GM18498 (cell line): ENCODE data around the gene HOXB5.

ENCODE experiments used
- ATAC-seq: cut with Tn5 transposase; IDR thresholded peaks from one replicate; pipeline ENCODE4 v1.9.1; 2021; ENCODE audit warnings: mild to moderate bottlenecking, moderate library complexity; ENCODE audit not compliant: unreplicated experiment

Gene HOXB5

DNA sequence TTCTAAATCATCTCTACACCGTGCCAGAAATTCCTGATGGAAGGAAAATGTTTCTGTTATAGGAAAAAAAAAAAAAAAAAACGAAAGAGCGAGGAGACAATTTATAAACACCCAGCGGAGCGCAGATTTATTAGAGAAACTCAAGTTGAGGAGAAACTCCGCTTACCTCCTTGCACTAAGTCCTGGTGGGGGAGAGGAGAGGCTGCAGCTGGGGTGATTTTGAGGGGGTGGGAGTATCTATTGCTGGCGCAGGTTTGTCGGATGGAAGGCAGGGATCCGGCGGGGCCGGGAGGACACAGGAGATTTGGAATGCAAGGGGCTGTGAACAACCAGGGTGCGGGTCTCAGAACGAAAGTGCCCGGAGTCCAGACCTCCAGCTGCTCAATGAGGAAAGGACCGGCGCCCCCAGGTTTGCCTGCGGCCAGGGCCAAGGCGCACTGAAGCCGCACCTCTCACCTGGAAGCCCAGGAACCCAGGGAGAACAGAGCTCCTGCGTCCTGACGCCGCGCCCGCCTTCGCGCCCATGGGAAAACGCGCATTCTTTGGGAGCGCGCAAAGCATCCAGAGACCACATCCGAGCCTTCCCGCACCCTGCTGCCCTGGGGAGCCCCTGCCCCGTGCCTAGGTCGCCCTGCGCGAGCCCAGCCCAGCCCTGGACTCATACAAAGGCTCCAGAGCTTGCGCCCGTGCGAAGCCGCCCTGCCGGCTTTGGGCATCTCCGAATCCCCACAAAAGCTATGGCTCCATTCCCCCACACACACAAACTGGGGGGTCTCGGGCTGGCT lies 24.1 kb upstream of the HOXB5 start:
- no peak for ATAC-seq

DNA sequence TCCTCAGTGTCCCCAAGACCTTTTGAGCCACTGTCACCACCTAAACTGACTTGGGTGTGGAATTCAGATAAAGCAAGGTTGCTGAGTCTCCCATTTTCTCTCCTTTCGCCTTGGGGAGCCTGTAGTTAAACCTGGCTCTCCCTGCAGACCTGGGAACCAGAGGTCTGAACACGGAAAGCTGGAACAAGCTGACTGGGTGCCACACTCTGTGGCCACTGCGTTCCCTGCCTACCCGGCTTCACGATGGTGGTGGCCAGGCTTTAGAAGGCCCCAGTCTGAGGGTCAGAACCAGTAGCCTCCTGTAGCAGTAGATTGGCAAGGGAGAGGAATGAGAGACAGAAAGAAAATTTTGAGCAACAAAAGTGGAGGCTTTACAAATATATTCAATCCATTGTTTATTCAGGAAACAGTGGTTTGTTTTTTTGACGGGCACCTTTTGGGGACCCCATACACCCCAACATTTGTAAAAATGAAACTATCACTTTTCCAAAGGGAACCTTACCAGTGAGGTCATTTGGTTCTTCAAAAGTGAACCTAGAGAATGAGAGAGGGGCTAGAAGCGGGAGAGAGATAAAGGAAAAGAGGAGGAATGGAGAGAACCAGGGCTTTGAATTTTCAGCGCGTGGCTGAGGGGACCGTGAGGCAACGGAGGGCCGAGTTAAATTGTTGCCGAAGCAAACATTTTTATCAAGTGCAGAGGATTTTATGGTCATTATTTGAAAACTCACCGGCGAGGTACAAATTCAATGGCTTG lies 23.3 kb upstream of the HOXB5 start:
- ATAC-seq, result no peak

DNA sequence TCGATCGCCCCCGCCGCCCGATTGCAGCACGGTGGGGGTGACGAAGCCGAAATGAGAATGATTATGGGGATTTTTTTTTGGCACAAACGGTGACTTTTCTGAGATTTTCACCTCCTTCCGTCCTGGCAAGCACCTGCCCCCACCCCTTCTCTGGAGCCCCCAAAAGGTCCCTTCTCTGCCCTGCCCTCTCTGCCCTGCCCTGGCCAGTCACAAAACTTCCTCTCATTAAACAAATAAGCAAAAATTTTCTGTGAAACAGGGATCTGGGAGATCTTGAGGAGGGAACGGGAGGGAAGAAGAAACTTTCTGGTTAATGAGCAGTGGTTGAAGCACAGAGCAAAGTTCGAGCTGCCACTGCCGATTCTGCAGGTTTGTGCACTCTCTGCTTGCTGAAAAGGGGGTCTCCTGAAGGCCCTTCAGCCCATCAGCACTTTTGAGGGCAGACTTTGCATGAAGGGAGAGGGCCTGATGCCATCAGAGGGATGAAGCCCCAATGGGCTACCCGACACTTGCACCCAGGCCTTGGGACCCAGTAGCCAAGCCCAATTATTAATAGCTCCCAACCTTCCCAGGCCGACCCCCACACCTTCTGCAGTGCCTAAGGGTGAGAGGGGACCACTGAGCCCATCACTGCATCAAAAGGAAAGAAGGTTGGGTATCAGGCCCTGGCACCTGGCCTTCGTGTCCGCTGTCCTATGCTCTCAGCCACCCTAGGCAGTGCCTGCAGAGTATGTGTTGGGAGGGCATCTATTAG lies 22.6 kb upstream of the HOXB5 start:
- no peak for ATAC-seq

DNA sequence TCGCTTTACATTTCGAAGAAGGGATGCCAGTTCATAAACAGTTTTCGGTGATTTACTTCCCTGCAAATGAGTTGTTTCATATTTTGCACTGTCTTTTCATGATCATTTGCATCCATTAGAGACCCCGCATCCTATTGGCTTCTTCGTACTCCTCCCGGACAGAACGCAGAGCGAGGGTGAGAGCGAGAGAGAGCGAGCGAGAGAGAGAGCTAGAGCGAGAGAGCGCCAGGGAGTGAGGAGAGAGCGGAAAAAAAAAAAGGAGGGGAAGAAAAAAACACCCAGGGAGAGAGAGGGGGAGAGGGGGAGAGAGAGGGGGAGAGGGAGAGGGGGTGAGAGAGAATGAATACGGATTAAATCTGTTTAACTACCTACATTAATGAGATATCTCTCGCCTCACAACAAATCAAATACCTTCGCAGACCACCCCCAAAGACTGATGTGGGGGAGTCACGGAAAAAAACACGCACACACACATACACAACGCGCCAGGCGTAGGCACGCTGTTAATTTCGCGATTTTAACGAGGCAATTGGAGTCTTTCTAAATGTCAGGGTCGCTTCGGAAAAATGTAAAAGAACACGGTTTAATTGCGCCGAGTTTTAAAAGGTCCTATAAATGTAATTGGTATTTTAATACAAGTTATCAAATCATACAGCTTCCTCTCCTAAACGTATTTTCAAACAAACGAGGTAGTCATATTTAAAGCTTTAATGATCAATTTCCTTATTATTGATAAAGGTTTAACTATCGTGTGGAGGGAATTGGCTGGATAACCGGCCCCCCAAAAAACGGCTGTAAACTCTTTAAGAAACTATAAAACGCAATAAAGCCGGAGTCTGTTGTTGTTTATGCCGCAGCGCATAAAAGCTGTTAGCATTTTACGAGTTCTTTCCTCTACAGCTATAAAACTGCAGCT lies 21.7 kb upstream of the HOXB5 start, which contains the start of gene HOXB8:
TSS of gene HOXB8 (minus strand) at position 246 of the 916 bp plus-strand sequence. CDS start 588 bp downstream, outside the sequence.
- ATAC-seq, result no peak

DNA sequence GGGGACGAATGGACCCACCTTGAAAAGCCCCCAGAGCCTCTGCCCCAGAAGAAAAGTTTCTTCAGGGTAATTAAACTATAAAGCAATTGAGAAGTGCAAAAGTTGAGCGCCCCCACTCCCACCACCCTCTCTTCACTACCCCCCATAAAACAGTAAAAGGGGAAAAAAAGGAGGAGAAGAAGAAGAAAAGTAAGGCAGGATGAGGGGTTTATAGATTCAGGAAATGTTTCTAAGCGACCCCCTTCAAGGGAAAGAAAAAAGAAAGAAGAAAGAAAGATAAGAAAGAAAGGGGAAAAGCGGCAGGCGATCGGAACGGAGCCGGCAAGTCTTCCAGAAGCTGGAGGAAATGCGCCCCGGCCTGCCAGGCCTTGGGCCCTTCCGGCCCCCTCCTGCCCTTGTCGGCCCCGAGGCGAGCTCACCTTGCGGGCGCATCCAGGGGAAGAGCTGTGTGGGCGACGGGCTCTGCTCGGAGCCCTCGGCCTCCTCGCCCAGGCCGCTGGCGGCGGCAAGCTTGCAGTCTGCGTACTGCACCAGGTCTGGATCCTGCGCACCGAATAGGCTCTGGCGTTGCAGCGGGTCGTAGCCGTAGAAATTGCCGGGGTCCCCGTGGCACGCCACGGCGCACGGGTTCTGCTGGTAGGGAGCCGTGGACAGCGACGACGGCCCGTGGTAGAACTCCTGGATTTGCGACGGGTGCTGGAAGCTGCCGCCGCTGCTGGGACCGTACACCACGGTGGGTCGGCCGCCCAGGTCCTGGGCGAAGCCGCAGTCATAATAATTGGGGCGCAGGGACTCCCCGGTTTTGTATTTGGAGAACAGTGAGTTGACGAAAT lies 20.5 kb upstream of the HOXB5 start:
- no peak for ATAC-seq

DNA sequence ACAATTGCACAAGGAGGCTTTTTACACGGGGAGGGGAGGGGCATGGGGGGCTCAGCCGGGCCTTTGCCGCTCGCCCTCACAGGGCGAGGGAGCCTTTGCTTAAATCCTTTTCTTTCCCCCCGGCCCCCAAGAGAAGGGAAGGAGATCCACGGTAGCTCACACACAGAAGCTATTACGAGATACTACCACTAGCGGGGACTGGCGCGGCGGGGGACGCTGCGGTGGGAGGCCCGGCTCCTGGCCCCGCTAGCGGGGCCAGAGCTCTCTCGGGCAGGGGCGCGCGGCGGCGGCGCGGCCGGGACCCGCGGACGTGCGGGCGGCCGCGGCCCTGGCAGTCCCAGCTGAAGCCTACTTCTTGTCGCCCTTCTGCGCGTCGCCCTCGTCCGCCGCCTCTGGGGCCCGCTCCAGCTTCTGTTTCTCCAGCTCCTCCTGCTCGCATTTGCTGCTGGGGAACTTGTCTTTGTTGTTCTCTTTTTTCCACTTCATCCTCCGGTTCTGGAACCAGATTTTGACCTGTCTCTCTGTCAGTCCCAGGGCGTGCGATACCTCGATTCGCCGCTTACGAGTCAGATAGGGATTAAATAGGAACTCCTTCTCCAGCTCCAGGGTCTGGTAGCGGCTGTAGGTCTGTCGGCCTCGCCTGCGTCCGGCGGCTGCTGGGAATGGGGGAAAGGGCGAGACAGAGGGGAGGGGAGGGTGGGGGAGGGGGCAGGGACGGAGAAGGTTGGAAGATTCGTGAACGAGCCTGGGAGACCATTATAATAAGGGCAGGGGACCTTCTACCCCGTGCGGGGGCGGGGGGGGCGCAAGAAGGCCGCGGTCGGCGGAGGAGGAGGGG lies 19.5 kb upstream of the HOXB5 start:
- ATAC-seq, result peak; percentile 47

DNA sequence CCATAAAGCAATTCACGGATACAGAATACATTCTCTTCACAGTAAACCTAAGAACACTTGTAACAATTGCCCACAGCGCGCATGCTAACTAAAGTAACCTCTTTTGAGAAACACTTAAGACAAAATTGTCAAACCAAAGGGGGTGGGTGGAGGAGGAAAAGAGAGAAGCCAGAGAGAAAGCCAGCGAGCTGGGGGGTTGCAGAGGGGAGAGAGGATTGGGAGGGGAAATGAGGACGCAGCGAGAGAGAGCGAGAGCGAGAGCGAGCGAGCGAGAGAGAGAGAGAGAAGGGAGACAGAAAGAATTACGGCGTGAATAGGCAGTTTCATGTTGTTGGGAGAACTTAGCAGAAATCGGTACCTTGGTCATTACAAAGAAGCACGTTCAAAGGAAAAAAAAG lies 18.9 kb upstream of the HOXB5 start:
- ATAC-seq, result no peak

DNA sequence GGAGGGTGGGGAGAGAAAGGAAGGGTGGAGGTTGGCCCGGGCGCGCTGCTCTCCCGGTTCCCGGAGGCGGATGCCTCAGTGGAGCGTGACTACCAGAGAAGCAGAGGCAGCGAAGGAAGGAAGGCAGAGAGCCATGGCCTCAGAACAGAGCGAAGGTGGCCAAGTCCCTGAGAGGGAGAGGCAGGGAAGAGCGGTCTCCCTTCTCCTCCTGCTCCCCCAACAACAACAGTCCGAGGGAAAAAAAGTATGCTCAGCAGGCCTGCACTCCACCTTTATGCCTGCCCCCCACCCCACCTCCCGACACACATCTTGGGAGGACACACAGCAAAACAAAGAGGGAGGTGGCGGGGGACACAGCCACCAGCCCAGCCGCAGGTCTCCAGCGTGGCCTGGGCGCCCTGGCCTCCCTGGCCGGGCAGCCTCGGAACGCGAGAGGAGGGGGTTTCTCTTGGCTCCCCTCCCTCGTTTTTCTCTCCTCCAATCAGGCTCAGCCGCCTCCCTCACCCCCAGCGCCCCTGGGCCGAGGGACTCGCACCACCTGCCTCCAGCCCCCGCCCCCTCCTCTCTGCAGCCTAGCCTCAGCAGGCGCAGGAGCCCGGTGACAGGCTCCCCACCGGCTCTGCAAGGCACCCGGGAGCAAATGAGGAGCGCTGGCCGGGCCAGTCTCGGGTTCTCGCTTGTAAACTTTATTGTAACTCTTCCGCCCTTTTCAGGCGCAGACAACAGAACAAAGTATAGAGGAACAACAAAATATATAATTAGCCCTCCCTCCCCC lies 18.3 kb upstream of the HOXB5 start:
- no peak for ATAC-seq

DNA sequence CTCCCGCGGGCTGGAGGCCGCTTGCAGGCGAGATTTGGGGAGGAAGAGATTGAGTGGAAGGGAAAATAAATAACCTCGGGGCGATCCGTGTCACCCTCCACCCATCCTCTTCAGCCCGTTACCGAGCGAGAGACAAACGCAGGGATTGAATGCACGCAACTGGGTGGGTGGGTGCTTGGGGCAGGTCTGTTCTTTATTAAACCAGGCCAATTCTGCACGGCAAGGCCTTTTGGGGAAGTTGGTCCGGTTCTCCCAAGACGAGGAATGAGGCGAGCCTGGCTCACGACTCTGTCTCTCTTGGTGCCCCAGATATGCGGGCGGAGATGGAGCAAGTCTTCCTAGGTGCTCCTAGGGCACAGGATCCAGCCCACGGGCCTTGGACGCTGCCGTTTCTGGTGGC lies 17.6 kb upstream of the HOXB5 start:
- peak; percentile 11 for ATAC-seq

DNA sequence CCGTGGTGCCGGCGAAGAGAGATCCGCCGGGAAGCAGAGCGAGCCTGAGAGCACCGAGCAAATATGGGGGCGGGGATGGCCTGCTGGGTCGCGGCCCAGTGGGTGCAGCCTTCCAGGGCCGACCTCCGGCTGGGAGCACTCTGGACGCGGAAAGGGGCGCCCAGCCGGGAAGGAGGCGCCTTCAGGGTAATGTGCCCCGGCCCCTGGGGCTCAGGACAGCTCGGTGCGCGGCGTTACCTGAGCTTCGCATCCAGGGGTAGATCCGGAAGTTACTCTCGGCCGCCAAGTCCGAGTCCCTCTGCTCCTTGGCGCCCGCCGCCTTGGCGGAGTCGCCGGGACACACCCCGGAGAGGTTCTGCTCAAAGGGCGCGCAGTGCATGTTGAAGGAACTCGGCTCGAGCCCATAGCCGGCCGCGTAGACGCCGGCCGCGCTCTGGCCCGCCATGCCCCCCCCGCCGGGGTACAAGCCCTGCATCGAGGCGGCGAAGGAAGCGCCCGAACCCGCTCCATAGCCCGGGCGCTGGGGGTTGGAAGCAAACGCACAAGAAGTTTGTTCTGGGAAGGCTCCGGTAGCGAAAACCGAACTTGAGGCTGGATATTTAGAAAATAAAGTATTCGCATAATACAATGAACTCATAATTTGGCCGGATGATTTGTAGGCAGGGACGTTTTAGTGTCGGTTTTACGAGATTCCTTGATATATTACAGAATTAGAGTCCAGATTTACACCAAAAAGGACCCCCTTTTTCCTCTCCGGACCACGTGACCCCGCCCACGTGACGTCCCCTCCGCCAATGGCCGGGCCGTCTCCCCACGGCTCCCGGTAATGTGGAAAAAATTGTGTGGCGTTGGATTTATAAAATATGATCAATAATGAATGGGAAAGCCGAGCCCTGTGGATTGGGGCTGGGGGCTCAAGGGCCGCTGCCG lies 17.0 kb upstream of the HOXB5 start, which contains the start of gene HOXB7:
TSS of gene HOXB7 (minus strand) at position 736 of the 930 bp plus-strand sequence. CDS start at position 637, 99 bp downstream.
- ATAC-seq, result peak; percentile 45

DNA sequence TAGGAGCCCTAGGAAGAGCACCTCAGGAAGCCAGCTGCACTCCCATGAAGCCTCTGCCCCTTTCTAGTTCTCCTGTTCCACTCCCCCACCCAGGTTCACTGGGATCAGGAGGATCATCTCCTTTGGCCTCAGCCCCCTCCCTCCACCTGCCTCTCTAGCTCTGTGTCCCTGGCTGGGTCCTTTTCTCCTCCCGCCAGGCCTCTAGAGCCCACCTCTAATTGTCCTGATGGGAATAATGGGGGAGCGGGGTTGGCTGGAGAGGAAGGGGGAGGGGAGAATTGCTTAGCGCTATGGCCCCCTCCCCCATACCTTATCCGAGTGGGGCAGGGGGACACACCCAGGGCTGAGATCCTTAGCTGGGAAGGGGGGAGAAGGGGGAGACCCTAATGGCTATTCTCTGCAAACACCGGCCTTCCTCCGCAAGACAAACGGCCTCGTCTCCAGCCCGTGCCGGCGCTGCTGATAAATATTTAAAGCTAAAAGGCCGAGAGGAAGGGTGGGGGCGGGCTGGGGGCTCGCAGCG lies 16.2 kb upstream of the HOXB5 start:
- no peak for ATAC-seq

DNA sequence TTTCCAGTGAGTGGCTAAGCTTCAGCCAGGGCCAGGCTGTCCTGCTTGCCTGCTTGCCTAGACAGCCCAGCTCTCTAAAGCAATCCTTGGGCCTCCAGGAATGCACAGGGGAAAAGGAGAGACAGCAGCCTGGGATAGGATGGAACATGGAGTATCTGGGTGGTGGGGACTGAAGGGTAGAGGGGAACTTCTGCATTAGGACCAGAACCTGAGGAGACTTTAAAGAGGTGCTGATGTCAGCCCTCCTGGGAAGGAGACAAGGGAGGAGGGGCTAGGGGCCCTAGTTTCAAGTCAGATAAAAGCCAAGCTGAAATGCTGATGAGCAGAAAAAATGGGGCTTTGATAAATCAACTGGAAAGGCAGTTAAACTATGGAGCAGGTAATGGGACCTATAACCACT lies 15.5 kb upstream of the HOXB5 start:
- no peak for ATAC-seq

DNA sequence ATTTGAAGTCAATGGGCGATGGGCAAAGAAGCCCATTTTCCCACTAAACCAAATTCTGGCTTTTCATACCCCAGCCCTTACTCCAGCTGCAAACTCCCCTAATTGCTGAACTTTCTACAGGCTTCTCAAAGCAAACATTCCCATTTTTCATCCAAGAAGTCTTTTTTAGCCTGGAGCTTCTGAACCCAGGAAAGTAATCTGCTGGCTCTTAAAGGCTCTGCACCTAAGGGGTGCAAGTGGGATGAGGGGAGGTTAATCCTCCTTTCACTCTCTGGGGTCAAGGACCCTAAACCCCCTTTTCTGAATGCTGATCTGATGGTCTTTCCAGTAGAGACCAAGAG lies 14.9 kb upstream of the HOXB5 start:
- ATAC-seq, result no peak

DNA sequence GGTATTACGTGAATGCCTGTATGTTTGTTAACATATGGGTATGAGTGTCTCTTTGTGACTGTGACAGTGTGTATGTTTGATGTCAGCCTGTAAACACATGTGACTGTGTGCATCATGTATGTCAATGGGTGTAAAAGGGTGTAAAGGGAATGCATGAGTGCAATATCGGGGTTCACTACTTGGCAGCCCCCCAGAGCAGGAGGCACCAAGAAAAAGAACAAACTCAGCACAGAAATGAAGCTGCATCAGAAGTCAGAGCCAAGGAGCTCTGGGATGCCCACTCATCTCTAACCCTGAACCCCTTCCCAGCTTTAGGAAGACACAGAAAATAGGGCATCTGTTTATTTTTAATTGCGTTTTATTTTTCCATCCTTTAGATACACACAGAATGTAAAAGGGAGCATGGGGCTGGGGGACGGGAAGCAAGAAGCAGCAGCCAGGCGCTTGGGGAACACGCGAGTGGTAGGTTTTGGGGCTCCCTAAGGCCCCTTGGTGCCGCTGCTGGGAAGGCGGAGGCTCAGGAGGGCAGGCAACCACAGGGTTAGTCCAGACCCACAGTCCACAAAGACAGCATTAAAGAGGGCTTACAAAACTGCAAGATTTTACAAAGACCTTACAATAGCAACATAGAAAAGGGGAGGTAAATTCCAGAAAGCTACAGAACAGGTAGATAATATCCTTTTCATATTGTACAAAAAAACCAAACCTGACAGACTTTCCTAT lies 13.5 kb upstream of the HOXB5 start:
- ATAC-seq, result no peak

DNA sequence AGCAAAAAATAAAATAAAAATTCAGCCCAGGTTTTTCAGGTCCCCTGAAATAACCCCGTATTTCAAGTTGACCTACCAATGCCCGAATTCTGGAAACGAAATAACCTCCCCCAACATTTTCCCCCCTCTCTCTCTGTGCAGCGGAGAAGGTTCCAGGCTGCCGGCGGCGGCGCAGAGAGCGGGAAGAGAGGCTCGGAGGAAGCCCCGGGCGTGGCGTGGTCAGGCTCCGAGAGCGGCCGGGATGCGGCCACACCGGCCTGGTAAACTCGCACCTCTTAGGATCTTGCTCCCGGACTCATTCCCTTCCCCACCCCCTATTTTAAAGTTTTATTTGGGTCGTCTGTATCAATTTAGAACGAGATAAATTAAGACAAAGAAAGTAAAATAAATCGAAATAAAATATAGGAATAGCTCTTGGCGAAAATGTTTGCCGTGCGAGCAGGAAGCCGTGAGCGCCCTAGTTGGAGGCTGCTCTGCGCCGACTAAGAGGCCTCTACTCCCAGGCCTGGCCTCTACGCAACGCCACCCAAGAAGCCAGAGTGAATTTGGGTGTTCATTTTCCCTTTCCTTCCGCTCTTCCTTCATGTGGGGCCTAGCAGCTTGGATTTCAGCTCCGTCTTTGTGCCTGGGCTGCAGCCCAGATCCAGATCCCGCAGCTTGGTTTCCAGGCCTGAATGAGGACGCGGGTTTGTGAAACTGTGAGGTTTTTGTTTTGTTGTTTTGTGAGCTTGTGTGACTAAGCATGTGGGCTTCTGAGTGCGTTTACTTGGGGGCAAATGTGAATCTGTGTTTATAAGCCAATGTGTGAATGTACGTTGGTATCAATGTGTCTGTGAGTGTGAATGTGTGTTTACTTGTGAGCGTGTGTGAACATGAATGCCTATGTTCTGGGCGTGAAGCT lies 12.7 kb upstream of the HOXB5 start:
- no peak for ATAC-seq
